HG03558 (cell line): ENCODE data around the gene DOLPP1.

Experiments
- ATAC-seq: cut with Tn5 transposase; IDR thresholded peaks from one replicate; pipeline ENCODE4 v1.9.1; 2021; ENCODE audit warnings: moderate number of reproducible peaks; ENCODE audit not compliant: unreplicated experiment; ENCODE audit errors: extremely low read depth

The DOLPP1 gene

DNA sequence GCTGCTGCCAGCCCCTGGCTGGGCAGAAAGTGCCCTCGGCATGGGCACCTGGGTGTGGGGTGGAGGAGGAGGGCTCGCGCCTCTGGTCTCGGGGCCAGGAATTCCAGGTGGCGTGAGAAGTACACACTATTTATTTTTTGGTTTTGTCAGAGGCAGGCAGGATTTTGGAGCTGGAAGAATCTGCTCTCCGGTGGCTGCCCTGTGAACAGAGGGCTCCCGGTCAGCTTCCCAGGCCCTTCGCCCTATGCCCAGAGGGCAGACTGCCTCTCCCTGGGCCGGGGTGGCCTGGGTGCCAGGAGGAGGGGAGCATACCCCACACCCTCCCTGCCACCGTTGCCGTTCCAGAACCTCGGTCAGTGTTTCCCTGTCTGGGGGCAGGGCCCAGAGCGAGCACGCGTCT is 8.3 kb downstream of the DOLPP1 start:
- no peak for ATAC-seq

DNA sequence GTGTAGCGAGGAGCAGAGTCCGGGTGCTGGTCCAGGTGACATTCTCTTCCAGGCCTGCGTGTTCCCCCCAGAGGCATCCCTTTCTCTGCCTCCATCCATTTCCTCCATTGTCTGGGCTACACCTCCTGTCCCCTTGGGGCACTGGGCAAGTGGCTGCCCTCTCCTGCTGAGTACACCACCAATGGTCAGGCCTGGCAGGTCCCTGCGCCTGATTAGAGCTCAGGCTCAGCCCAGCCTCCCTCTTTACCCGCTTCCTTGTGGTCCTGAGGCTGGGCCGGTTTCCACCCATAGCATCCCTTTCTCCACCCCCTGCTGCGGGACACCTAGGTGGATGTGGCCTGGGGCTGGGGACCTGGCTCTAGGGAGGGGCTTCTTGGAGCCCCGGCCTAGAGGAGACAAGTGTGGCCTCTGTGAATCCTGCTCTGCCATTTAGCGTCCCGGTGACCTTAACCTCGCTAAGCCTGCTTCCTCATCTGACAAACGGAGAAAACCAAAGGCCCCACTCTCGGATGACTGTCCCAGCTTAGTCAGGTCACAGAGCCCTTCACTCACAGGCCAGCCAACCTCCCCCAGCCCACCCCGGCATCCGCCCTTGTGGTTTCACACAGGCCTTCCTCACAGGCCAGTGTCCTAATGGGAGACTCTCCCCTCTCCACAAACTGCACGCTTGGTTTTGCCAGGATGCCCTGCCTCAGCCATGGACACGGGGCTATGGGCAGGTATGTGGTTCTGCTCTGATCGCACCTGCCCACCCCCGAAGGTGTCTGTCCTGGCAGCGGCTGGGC is 12.9 kb downstream of the DOLPP1 start:
- no peak for ATAC-seq

DNA sequence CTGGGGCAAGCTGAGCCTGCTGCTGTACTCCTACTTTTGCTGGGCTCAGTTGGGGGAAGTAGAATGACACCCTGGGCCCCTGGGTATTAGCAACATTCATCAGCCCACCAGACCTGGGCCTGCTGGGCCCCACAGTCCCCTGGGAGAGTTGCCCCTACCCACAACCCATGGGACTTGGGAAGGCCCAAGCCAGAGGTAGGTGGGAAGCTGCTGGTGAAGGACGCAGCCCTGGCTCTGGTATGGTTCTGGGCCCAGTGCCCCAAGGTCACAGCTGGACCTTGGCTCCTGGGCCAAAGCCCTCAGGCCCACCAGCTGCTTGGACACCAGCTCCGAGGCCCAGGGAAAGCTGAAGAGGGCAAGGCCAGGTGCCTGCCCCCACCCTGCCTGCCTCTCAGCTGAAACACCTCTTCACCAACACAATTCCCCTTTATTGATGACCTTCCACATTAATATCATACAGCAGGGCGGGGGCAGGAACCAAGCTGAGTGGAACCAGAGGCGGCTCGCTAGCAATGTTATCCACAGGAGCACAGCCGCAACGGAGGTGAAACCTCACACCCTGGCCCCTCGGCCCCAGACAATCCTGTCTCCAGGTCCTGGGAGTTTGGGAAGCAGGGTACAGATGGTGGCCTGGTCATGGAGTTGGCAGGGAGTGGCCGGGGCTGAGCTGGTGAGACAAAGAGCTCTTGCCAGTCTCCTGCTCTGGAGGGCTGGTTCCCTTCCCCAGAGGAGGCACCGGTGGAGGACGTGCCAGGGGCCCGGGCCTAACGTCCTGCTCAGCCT is 13.7 kb downstream of the DOLPP1 start:
- ATAC-seq, result no peak

DNA sequence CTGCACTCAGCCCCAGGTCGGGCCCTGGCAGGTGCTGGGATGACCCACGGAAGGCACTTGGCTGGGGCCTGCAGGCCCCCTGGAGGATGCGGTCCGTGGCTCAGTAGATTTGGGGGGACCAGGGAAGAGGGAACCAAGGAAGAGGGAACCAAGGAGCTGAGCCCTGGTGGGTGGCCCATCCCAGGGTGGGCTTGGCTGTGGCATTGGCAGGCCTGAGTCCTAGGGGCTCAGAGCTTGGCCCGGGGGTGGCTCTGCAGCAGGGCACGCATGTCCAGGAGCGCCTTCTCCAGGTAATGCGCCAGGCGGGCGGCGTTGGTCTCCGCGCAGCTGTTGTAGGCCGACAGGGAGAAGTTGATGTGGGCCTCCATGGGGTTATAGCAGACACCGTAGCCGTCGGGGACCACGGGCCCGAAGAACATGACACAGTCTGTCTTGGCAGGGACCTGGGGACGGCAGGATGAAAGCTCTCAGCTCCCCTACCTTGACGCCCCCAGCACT is 14.3 kb downstream of the DOLPP1 start:
- ATAC-seq, result no peak

DNA sequence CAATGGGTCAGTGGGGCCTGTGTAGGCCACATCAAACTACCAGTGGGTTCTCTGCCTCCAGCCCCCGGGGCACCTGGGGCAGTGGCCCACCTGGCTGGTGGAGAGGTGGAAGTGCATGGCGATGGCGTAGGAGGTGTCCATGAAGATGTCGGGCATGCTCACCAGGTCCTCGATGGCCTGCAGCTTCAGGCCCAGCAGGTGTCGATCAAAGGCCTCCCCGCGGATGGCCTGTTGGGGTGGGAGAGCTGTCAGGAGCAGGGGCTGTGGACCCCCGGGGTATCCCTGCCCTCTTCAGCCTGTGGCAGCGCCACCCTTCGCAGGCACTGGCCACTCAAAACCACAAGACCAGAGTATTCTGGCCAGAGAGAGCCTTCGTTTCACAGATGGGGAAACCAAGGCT is 15.0 kb downstream of the DOLPP1 start:
- no peak for ATAC-seq

DNA sequence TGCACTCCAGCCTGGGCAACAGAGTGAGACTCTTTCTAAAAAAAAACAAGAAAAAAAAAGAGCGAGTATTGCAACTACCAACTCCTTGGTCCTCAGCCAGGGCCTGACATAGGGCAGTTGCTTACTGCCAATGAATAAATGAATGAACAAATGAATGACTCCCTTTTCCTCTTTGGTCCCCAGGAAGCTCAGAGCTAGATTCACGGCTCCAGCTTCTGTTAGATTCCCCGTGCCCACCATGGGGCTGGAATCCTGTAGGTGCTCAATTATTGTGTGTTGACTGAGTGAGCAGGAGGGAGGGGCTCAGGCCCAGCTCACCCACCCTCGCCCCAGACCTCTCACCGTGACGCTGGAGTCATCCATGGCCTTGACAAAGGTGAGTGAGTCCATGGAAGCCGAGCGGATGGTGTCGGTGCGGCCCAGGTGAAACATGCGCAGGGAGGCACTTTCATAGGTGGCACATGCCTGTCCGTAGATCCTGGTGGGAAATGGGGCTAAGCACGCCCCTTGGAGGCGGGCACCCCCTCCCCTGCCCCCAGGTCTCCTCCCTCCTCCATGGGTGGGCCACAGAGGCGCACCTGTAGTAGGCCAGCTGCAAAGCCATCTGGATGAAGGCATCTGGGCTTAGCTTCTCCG is 16.9 kb downstream of the DOLPP1 start:
- ATAC-seq, result no peak

DNA sequence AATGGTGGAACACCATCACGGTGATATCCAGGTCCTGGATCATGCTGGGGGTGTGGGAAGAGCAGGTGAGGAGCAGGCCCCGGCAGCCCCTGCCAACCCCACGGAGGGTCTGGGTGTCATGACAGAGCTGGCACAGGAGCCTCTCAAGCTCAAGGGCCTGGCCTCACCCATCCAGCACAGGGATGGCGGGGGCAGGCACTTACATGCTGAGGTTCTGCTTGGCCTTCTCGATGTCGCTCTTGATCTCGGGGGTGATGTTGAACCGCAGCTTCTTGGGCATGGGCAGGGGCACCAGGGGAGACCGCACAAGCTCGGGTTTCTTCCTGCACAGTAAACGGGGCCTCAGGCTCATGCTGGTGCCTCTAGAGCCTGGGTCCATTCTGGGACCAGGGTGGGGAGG is 17.4 kb downstream of the DOLPP1 start:
- ATAC-seq, result no peak

DNA sequence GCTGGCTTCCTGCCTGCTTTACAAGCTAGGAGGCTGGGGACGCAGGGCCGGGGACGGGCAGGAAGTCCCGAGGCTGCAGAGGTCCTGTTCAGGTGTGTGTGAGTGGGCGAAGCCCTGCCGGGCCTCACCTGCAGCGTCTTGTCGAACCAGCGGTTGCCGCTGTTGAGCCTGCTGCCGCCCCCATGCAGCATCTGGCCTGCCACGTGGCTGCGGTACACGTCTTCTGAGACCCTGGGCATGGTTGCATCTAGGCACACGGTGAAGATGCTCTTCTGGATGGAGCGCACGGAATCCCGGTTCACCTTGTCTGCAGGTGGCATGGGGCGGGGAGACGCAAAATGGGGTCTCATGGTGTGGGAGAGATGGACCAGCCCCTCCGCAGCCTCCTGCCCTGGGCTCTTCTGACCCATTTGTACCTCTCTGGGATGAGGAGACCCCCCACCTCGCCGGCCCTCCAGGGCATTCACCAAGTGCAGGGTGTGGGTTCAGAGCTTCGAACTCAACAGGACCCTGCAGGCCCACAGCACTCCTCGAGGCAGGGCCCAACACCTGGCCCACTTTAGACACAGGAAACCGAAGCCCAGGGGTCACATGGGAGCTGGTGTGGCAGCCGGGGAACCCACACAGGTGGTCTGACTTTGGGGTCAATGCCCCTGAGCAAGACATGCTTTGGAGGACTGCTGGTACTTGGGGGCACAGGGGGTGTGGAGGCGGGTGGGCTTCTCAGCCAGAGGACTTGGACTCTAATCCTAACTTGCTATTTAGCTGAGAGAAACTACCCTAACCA is 19.7 kb downstream of the DOLPP1 start:
- no peak for ATAC-seq

DNA sequence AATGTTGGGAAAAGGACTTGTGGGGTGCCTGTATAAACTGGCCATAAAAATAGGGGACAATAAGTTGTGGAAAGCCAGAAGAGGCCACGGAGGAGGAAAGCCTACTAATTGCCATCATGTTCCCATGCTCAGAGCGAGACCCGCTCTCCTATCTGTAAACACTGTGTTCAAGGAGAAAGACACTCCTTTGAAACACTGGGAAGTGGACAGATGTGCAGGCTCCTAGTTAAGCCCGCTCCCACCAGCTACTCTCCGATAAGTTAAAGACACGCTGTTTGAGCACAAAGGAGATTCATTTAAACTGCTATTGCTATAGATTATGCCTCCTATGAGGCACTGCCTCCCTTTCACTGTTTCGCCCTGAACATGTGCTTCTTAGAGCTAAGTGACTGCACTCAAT is 20.4 kb downstream of the DOLPP1 start:
- no peak for ATAC-seq

DNA sequence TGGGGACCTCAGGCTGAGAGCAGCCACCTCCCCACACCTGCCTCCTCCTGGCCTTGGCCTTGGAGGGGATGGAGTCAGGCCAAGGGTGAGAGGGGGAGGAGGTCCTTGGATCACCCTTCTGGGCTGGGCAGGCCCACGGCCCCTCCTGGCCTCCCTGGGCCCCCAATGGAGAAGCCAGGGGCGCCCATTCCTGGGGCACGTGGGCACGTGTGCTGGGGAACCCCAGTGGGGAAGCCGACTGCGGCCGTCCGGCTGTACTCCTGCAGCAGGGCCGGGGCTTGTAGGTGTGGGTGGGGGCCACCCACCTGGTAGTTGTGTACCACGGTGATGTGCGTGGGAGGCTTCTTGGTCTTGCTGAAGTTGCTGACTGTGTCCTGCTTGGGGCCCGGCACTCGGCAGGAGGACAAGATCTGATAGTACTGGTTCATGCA is 21.2 kb downstream of the DOLPP1 start:
- no peak for ATAC-seq

DNA sequence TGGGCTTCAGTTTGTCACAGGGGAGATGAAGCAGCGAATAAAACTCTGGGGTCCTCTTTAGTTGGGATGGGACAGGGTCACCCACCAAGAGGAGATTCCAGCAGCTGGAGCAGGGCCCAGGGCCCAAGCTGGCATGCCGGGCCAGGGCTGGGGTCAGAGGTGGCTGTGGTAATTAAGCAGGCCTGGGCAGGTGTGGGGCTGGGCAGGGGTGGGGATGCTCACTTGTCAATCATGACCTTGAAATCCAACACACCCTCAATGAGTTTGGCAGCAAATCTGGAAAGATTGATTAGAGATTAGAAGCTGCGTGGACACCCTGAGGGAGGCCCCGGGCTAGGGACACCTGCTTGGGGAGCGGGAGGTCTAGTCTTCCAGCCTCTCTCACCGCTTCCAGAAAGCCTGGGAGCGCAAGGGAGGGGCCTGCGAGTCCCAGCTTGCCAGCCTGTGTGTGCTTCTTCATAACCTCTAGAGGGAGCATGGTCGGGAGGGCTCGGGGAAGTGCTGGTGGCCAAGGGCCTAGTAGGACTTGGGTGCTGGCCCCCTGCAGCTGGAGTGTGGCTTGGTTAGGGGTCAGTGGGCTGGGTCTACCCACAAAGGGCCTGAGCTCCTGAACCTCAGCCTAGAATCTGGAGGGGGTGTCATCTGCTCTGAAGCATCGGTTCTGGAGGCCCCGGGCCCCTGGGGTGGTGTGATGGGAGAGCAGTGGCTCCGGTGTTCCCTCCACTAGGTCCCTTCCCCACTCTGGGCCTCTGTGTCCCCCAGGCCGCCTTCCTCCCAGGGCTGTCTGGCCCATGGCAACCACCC is 22.1 kb downstream of the DOLPP1 start:
- ATAC-seq, result no peak

DNA sequence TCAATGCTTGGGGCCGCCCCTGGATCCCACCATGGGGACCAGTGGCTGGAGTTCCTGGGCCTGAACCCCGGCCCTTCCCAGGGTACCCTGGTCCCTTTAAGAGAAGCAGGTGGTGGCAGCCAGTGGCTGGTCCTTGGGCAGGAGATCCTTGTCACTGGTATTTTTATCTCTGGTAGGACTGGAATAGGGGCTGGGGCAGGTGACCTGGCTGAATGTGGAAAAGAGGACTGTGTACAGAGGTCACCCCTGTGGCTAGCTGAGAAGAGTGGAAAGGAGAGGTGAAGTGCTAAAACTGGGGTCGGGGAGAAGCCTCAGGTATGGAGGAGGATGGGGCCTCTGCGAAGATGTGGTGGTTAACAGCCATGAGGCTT is 22.7 kb downstream of the DOLPP1 start:
- ATAC-seq, result no peak

DNA sequence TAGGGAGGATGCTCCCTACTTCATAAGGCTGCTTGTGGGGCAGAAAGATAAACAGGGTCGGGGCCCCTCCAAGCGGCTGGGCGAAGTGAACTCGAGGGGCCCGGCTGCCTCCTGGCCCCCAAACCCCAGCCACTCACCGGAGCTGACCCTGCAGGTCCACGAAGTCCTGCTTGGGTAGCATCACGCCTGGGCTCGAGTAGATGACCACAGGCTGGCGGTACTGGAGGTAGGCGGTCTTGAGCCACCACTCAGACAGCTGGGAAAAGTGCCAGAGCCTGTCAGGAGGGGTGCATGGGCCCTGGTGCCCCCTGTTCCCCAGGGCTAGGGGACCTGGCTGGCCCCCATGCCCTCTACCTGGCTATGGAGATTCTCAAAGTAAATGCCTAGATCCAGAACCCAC is 23.1 kb downstream of the DOLPP1 start:
- ATAC-seq, result no peak

DNA sequence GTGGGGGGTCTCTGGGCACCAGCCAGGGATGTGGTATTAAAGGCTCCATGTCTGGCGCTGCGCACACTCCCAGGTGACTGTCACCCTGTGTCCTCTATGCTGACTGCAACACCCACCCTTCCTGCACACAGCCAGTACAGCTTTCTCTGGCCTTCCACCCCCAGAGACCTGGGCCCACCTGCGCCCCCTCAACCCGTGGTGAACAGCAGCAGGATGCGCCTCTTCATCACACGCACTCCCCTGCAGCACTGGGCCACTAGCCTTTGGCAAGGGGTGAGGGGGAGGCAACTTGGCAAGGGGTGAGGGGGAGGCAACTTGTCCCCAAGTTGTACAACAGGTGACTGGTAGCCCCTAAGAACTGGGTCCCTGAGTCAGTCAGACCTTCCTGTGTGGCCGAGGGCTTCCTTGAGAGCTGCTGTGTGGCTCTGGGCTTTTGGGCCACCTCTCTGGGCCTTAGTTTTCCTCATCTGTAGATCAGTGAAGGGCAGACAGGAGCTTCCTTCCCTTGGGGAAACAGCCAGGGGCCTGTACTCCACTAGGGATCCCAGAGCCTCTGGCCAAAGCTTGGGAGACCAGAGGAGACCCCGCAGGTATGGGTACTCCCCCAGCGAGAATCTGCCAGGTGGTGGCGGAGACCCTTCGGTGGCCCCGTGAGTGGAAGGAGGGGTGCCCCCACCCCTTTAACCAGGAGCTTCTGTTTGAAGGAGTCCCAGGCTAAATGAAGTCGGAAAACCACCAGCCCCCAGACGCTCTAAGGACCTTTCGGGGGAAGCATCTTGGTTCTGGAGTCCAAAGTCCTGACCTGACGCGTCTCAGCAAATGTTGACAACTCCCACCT is 25.2 kb downstream of the DOLPP1 start:
- no peak for ATAC-seq

DNA sequence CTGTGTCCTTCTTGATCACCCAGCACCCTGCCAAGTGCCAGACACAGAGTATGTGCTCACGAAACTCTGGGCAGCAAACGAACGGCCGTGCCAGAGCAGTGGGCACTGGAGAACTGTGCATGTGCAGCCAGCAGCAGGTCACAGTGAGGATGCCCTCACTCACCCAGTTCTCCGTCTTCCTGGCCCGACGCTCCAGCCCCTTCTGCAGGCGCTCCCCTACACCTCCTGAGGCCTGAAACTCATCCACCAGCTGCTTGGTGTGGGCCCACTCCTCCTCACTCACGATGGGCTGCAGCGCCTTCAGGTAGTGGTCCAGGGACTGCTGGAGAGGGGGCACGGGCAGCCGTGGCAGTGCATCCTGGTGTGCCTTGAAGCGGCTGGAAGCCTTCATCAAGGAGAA is 26.7 kb downstream of the DOLPP1 start:
- ATAC-seq, result no peak

DNA sequence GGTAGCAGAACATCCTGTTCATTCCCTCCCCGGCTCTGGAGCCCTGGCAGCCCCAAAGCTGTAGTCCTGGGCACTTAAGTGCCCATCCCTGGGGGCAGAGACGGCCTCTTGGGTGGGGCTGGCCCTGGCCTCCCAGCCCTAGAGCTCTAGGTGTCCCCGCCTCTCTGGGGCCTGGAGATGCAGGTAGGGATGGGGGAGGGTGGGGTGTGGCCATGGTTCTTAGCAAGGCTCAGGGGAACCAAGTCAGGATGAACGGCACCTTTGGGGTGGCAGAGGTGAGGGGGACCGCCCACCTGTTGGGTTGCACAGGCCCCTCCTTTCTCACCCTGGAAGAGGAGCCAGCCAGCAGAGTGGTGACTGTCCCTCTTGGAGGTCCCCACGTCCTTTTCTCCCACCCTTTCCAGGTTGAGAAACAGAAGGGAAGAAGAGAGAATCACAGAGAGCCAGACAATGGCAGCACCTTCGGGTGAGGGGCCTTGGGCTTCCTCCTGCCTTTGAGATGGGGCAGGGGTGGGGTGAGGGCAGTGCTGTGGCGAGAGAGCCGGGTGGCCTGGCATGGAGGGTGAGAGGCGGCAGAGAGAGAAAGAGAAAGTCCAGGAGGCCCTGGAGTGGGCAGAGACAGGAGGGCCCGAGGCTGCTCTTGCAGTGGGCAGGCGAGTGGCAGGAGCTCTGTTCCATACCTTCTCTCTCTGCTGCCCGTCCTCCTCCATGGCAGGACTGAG is 27.3 kb downstream of the DOLPP1 start:
- no peak for ATAC-seq

DNA sequence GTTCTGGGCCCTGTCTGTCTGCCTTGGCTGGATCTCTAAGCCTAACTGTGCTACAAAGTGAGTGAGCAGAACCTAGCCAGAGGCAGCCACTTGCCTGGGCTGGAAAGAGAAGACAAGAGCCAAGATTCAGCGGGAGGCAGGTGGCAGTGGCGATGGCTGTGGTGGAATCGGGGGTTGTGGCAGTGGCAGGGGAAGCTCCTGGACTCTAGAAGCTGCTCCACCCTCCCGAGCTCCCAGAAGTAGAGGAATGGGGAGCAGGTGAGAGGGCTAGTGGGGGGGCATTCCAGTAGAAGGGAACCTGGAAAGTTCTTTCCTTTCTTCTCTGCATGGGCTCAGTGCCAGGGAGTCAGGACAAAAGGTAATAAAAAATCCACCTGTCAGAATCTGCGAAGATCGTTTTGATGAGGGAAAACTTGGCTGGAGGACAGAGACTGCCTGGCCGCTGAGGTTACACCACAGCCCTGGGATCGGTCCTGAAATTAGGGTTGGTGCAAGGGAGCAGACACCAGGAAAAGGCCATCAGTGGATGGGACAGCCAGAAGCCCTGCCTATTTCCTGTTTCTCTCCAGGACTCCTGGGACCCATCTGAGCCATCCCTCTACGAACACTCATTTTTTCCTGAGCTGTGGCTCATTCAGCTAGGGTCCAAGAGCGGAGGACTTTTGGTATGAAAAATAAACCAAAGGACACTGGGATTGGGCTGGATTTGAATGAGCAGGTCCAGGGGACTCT is 28.1 kb downstream of the DOLPP1 start:
- ATAC-seq, result no peak

DNA sequence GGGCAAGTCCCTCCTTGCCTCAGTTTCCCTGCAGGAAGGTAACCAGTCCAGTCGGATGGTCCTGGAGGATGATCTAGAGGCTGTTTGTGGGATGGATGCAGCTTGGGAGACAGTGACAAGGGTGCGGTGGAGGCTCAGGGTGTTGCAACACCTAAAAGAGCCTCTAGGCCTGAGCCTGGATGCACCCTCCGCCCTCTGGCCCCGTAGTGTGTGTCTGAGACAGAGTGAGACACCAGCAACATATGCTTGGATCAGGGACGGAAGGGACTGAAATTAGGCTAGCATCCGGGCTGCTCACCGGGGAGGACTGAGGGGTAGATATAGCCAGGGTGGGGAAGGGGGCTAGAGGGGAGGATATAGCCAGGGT is 28.6 kb downstream of the DOLPP1 start:
- ATAC-seq, result no peak
